K562 (cell line): ENCODE measurements around the gene PRCP. TPM values are rescaled to one million over a fixed set of nuclear protein-coding genes. Genes with fewer than 3 reads are reported as not detected.

Experiments used
- ATF1 ChIP-seq, 2 experiments: fragments of 450-650 bp in 1 of 2; IDR thresholded peaks; 2 replicates each; pipeline ENCODE4 v1.6.1; 2016; ENCODE audit warnings: missing compliant biosample characterization in 1 of 2, missing genetic modification characterization in 1 of 2
- CBFA2T3 ChIP-seq: fragments of 450-650 bp; IDR thresholded peaks from 2 replicates; pipeline ENCODE4 v1.6.1; 2017
- CBFB ChIP-seq: sonication (generic); formaldehyde crosslinking; IDR thresholded peaks from 2 replicates; pipeline ENCODE4 v1.4.0; 2020; ENCODE audit warnings: mild to moderate bottlenecking, missing genetic modification reagents
- CBX5 ChIP-seq: IDR thresholded peaks from 2 replicates; pipeline ENCODE4 v1.6.1; 2014; ENCODE audit warnings: low read depth, borderline replicate concordance
- CCNT2 ChIP-seq: IDR thresholded peaks from 2 replicates; pipeline ENCODE4 v1.6.1; 2011; ENCODE audit warnings: borderline replicate concordance, low read depth, mild to moderate bottlenecking, moderate library complexity, mixed read lengths, low read length; ENCODE audit not compliant: insufficient read length; ENCODE audit errors: extremely low read depth
- CXXC5 ChIP-seq: fragments of 250-450 bp; sonication (Bioruptor Pico); IDR thresholded peaks from 2 replicates; pipeline ENCODE4 v1.8.0; 2022; ENCODE audit warnings: inconsistent platforms, mild to moderate bottlenecking, moderate library complexity
- E2F3 ChIP-seq: fragments of 250-450 bp; sonication (Bioruptor Pico); IDR thresholded peaks from 2 replicates; pipeline ENCODE4 v1.4.0; 2020; ENCODE audit warnings: mild to moderate bottlenecking
- EP300 ChIP-seq: IDR thresholded peaks from 2 replicates; pipeline ENCODE4 v1.6.1; 2012; ENCODE audit warnings: low read length, improper control_type of control experiment
- HDAC2 ChIP-seq: fragments of 450-650 bp; IDR thresholded peaks from 2 replicates; pipeline ENCODE4 v1.6.1; 2016; ENCODE audit warnings: mild to moderate bottlenecking
- HIVEP1 ChIP-seq: fragments of 250-450 bp; sonication (Bioruptor Pico); IDR thresholded peaks from 2 replicates; pipeline ENCODE4 v1.4.0; 2020; ENCODE audit warnings: mild to moderate bottlenecking
- HNRNPK ChIP-seq: fragments of 200-400 bp; formaldehyde crosslinking; IDR thresholded peaks from one replicate; pipeline ENCODE4 v1.6.1; 2018; ENCODE audit warnings: mild to moderate bottlenecking, low read depth, low read length; ENCODE audit not compliant: poor library complexity, severe bottlenecking
- NCOA4 ChIP-seq: fragments of 450-650 bp; IDR thresholded peaks from 2 replicates; pipeline ENCODE4 v1.6.1; 2018; ENCODE audit warnings: mild to moderate bottlenecking; ENCODE audit not compliant: partially characterized antibody
- NELFE ChIP-seq: IDR thresholded peaks from 2 replicates; pipeline ENCODE4 v1.6.1; 2011; ENCODE audit warnings: mild to moderate bottlenecking; ENCODE audit not compliant: insufficient read depth, insufficient read length
- NRF1 ChIP-seq, 2 experiments: fragments of 450-650 bp; IDR thresholded peaks in 1 of 2; conservative IDR thresholded peaks in 1 of 2; 2 replicates each; pipeline ENCODE4 v1.6.1; 2014; ENCODE audit warnings: mild to moderate bottlenecking in 2 of 2
- PCBP1 ChIP-seq: fragments of 200-400 bp; formaldehyde crosslinking; IDR thresholded peaks from 2 replicates; pipeline ENCODE4 v1.6.1; 2018; ENCODE audit warnings: mild to moderate bottlenecking, low read depth, low read length; ENCODE audit not compliant: poor library complexity, severe bottlenecking
- PHF8 ChIP-seq: fragments of 200-600 bp; sonication (generic); IDR thresholded peaks from 2 replicates; pipeline ENCODE4 v1.6.1; 2012; ENCODE audit warnings: mixed run types, mild to moderate bottlenecking, inconsistent platforms, low read length, moderate library complexity, borderline replicate concordance
- RBFOX2 ChIP-seq: fragments of 200-400 bp; formaldehyde crosslinking; IDR thresholded peaks from 2 replicates; pipeline ENCODE4 v1.6.1; 2017; ENCODE audit warnings: low read depth, mild to moderate bottlenecking, low read length, moderate library complexity
- SMARCA4 ChIP-seq: fragments of 450-650 bp; IDR thresholded peaks from 2 replicates; pipeline ENCODE4 v1.6.1; 2016
- SP1 ChIP-seq: sonication (generic); formaldehyde crosslinking; IDR thresholded peaks from 2 replicates; pipeline ENCODE4 v1.8.1; 2022; ENCODE audit warnings: mild to moderate bottlenecking, missing genetic modification reagents
- SRSF3 ChIP-seq: fragments of 200-400 bp; formaldehyde crosslinking; IDR thresholded peaks from 2 replicates; pipeline ENCODE4 v1.6.1; 2016; ENCODE audit warnings: mild to moderate bottlenecking, low read length, moderate library complexity; ENCODE audit not compliant: insufficient read depth
- SUPT5H ChIP-seq: fragments of 450-650 bp; IDR thresholded peaks from 2 replicates; pipeline ENCODE4 v1.6.1; 2016
- TCF3 ChIP-seq: sonication (generic); formaldehyde crosslinking; IDR thresholded peaks from 2 replicates; pipeline ENCODE4 v1.4.0; 2020; ENCODE audit warnings: mild to moderate bottlenecking, missing genetic modification reagents
- TCF7L2 ChIP-seq: fragments of 150-350 bp; IDR thresholded peaks from 2 replicates; pipeline ENCODE4 v1.6.1; 2016; ENCODE audit warnings: low read depth, mild to moderate bottlenecking, low read length, moderate library complexity
- TRIM24 ChIP-seq, 2 experiments: fragments of 450-650 bp; IDR thresholded peaks; 2 replicates each; pipeline ENCODE4 v1.6.1; 2016
- TSC22D4 ChIP-seq: fragments of 450-650 bp; IDR thresholded peaks from 2 replicates; pipeline ENCODE4 v1.6.1; 2016; ENCODE audit warnings: missing genetic modification characterization, missing biosample characterization, control low read depth
- U2AF2 ChIP-seq: fragments of 200-400 bp; formaldehyde crosslinking; optimal IDR thresholded peaks from 2 replicates; pipeline ENCODE3; 2017; ENCODE audit warnings: low read depth, mild to moderate bottlenecking, low read length
- ZNF146 ChIP-seq: IDR thresholded peaks from one replicate; pipeline ENCODE4 v1.6.1; 2018; ENCODE audit warnings: missing compliant biosample characterization; ENCODE audit not compliant: unreplicated experiment
- ZNF3 ChIP-seq: fragments of 250-450 bp; sonication (Bioruptor Pico); IDR thresholded peaks from 2 replicates; pipeline ENCODE4 v1.5.0; 2021; ENCODE audit warnings: mild to moderate bottlenecking, moderate library complexity
- ZNF699 ChIP-seq: fragments of 250-450 bp; sonication (Bioruptor Pico); IDR thresholded peaks from 2 replicates; pipeline ENCODE4 v1.8.0; 2021; ENCODE audit warnings: mild to moderate bottlenecking, moderate library complexity; ENCODE audit not compliant: insufficient replicate concordance
- polyA plus RNA-seq, 8 experiments: library from polyadenylated mRNA; depleted of rRNA in 4 of 8; stranded (reverse) in 5 of 8; unstranded in 3 of 8; fragments of >200 nt; fragmentation: Nextera tagmentation in 2 of 8; fragmentation: Illumina TruSeq in 1 of 8; extraction: Ambion mirVana in 2 of 8; extraction: Trizol in 1 of 8; gene quantifications; 2 replicates each; pipeline versions ENCODE4 v1.2.1 to v1.2.3, GENCODE V29; 2011 to 2014; ENCODE audit warnings: inconsistent platforms in 1 of 8, missing spikeins in 1 of 8
- total RNA-seq, 7 experiments: library from RNA; depleted of rRNA in 6 of 7; stranded (reverse); fragments of >200 nt in 6 of 7; fragmentation: Illumina TruSeq in 2 of 7; extraction: Trizol in 2 of 7; gene quantifications; 2 replicates each; pipeline versions ENCODE4 v1.2.1 to v1.2.3, GENCODE V29; 2011 to 2021; ENCODE audit warnings: low replicate concordance in 1 of 7
- TF ChIP-seq, protein P1 (sequence below): IDR thresholded peaks from 2 replicates; pipeline ENCODE4 v1.6.1; 2011; ENCODE audit warnings: borderline replicate concordance, low read depth, mild to moderate bottlenecking, moderate library complexity, low read length; ENCODE audit not compliant: insufficient read depth, poor library complexity, severe bottlenecking

PRCP gene
- total and polyA plus RNA-seq, 9 of the 15 experiments (the other 6 are each of a cell fraction or from before 2014, with no cell fraction given): 9.5 to 43.1 (median 23.2) TPM

DNA sequence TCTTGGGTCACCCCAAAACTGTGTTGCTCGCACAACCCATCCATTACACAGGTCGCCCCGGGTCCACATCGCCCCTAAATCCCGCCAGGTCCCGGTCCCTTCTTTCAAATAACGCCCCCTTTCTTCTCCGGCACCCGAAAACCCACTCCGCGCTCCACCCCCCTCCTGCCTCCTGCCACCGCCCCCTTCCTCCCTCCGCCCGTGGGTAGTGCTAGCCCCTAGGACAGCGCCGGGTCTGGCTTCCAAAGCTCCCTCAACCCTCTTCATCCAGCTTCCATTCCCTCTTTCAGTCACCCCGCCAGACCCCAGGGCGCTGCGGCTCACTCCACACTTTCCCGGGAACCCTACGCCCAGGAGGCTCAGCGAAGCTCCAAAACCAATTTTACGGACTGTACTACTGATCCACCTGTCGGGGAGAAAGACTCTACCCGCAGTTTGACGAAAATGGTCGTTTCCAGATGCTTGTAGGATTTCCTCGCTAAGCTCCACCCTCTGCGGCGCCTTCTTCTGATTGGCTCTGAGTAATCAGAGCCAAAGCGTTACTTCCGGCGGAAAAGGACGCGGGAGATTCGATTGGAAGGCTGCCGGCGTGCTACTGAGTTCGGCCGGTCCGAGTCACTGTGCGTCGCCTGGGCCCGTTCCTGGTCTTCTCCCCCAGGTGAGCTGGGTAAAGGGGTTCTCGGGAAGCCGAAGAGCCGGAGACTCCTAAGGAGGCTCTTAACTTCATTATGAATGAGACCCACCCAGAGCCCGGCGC, 1.1 kb upstream of the PRCP start, which contains the start of gene DDIAS (continued):
- TF ChIP-seq, protein P1, sequence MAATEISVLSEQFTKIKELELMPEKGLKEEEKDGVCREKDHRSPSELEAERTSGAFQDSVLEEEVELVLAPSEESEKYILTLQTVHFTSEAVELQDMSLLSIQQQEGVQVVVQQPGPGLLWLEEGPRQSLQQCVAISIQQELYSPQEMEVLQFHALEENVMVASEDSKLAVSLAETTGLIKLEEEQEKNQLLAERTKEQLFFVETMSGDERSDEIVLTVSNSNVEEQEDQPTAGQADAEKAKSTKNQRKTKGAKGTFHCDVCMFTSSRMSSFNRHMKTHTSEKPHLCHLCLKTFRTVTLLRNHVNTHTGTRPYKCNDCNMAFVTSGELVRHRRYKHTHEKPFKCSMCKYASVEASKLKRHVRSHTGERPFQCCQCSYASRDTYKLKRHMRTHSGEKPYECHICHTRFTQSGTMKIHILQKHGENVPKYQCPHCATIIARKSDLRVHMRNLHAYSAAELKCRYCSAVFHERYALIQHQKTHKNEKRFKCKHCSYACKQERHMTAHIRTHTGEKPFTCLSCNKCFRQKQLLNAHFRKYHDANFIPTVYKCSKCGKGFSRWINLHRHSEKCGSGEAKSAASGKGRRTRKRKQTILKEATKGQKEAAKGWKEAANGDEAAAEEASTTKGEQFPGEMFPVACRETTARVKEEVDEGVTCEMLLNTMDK: no peak
- no peak for TF ChIP-seq HNRNPK
- TF ChIP-seq PHF8: peak; percentile 80; the same call in 1 of the 2 replicates
- no peak for TF ChIP-seq CBX5
- TF ChIP-seq ZNF146 (CRISPR knock-in tag): no peak
- TF ChIP-seq CCNT2: no peak
- TF ChIP-seq TRIM24 (IDR thresholded peaks at IDR 0.05): no peak; a peak in 1 of 4 replicates
- TF ChIP-seq ZNF699 (CRISPR knock-in tag): no peak
- peak; percentile 17; the same call in 1 of the 2 replicates for TF ChIP-seq HDAC2
- TF ChIP-seq E2F3: no peak
- no peak for TF ChIP-seq ATF1 (CRISPR knock-in tag; IDR thresholded peaks at IDR 0.05)
- peak; percentile 76 for TF ChIP-seq ATF1 (tag; IDR thresholded peaks at IDR 0.05)
- peak; percentile 56; the same call in 1 of the 2 replicates for TF ChIP-seq SP1 (CRISPR knock-in tag)
- TF ChIP-seq TCF7L2: peak; percentile 98
- TF ChIP-seq ZNF3 (CRISPR knock-in tag): no peak
- TF ChIP-seq SMARCA4: 0 out of 2 replicates have a peak, but pooled peaks have one; percentile 10
- TF ChIP-seq HIVEP1 (CRISPR knock-in tag): no peak
- TF ChIP-seq SUPT5H: peak; percentile 77
- no peak for TF ChIP-seq CBFA2T3
- TF ChIP-seq NELFE: no peak
- no peak for TF ChIP-seq NCOA4
- TF ChIP-seq NRF1 (conservative IDR thresholded peaks at IDR 0.05 in 1 of 2, IDR thresholded peaks at IDR 0.05 in 1 of 2): peak in 1 of 2 experiments; percentile 45; a peak in 3 of 4 replicates
- TF ChIP-seq EP300: peak; percentile 7; the same call in 1 of the 2 replicates
- no peak for TF ChIP-seq SRSF3
- TF ChIP-seq CXXC5: peak; percentile 68
- no peak for TF ChIP-seq U2AF2
- TF ChIP-seq CBFB (CRISPR knock-in tag): no peak
- TF ChIP-seq PCBP1: no peak
- TF ChIP-seq RBFOX2: peak; percentile 86
- TF ChIP-seq TSC22D4 (tag): no peak
- no peak; the same call in 1 of the 2 replicates for TF ChIP-seq TCF3
